ENCODE measurements around the gene RASGEF1C. TPM values are rescaled to one million over a fixed set of nuclear protein-coding genes. Genes with fewer than 3 reads are reported as not detected.

The RASGEF1C gene
- total and polyA plus RNA-seq, 2 of the 13 experiments (the other 11 are each of a cell fraction or from before 2014, with no cell fraction given): not detected

GRCh38 chr5:180210961-180211760 is 2.1 kb upstream of the RASGEF1C start:
- Histone ChIP-seq H3K79me2 (ENCODE audit: insufficient read depth, low read length) (no peaks in the 10 kb centered on the region), H3K4me2 (ENCODE audit: low read depth, low read length) (no peak overlapping the region), H3K4me1 (ENCODE audit: insufficient read depth, low read length) (peaks cover 11% of the 10 kb centered on the region), H4K20me1 (ENCODE audit: insufficient read depth, low read length) (0 out of 2 replicates have a peak, but pooled peaks cover 2% of the 10 kb centered on the region), H3K27me3 (ENCODE audit: control insufficient read depth in 1 of 2, insufficient read depth in 2 of 2, low read length in 2 of 2) (peaks cover 0 to 22% of the 10 kb centered on the region in 2 experiments; a peak in 3 of 5 replicates), H3K36me3 (replicated peaks in 1 of 2; ENCODE audit: control insufficient read depth in 1 of 2, insufficient read depth in 2 of 2, low read length in 2 of 2) (no peaks in the 10 kb centered on the region), H3K9ac (ENCODE audit: insufficient read depth, low read depth, low read length) (no peak overlapping the region), H3K9me3 (ENCODE audit: low read length) (no peaks in the 10 kb centered on the region), H2AFZ (ENCODE audit: low read length) (no peak overlapping the region), H3K4me3 (replicated peaks in 1 of 3; ENCODE audit: insufficient read depth in 1 of 3, low read depth in 2 of 3, low read length in 3 of 3) (no peak overlapping the region), H3K27ac (ENCODE audit: extremely low read length, insufficient read depth, low read length) (no peak overlapping the region)
- BruUV-seq (replicated peaks): no TSS peak
- ChIA-PET CTCF (ENCODE audit: low intra/inter-chr PET ratio, low total read pairs) (no interaction called here), POLR2A (no interaction called here)
- FAIRE-seq (no peak), DNase-seq (ENCODE audit: low spot score) (no peak), ATAC-seq (peak; percentile 18; the same call in 2 of the 3 replicates)
- intact Hi-C loops (cut with micrococcal nuclease; ENCODE audit: unreplicated experiment) (no loop called here), in situ Hi-C loops (cut with HindIII; ENCODE audit: extremely low pct_ligation_motif_present, low pct_unique_long_range_greater_than_20kb) (loop anchor here (25.0 kb wide), 1 partner anchor 251 kb away; no protein-coding TSS in a partner anchor)
- 19% methylated on average over 8 of the region's 16 CpGs for WGBS (ENCODE audit: low lambda C conversion rate)
- no peak for TF ChIP-seq BRF2 (CRISPR knock-in tag; IDR thresholded peaks at IDR 0.05)
- no peak for TF ChIP-seq MTF2 (CRISPR knock-in tag; IDR thresholded peaks at IDR 0.05; ENCODE audit: borderline replicate concordance)
- no peak for TF ChIP-seq ZNF766 (CRISPR knock-in tag; IDR thresholded peaks at IDR 0.05; ENCODE audit: borderline replicate concordance)
- TF ChIP-seq CREB3 (CRISPR knock-in tag; IDR thresholded peaks at IDR 0.05): no peak
- no peak for TF ChIP-seq EED (CRISPR knock-in tag; IDR thresholded peaks at IDR 0.05)
- no peak for TF ChIP-seq ZNF441 (CRISPR knock-in tag; IDR thresholded peaks at IDR 0.05; ENCODE audit: borderline replicate concordance)
- TF ChIP-seq KMT2B (CRISPR knock-in tag; IDR thresholded peaks at IDR 0.05): no peak
